Femur (tissue), 1 donor: Measurements from ENCODE around the gene SUV39H2.
"Not testable (repeated sequence)": the region's sequence is repeated elsewhere in the genome, so short reads cannot be mapped to it uniquely, and the experiment has no call there.

Experiments used
- DNase-seq: peaks from one replicate; pipeline ENCODE4 v3.0.0-alpha.2; 2017

Gene SUV39H2, protein sequence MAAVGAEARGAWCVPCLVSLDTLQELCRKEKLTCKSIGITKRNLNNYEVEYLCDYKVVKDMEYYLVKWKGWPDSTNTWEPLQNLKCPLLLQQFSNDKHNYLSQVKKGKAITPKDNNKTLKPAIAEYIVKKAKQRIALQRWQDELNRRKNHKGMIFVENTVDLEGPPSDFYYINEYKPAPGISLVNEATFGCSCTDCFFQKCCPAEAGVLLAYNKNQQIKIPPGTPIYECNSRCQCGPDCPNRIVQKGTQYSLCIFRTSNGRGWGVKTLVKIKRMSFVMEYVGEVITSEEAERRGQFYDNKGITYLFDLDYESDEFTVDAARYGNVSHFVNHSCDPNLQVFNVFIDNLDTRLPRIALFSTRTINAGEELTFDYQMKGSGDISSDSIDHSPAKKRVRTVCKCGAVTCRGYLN

DNA sequence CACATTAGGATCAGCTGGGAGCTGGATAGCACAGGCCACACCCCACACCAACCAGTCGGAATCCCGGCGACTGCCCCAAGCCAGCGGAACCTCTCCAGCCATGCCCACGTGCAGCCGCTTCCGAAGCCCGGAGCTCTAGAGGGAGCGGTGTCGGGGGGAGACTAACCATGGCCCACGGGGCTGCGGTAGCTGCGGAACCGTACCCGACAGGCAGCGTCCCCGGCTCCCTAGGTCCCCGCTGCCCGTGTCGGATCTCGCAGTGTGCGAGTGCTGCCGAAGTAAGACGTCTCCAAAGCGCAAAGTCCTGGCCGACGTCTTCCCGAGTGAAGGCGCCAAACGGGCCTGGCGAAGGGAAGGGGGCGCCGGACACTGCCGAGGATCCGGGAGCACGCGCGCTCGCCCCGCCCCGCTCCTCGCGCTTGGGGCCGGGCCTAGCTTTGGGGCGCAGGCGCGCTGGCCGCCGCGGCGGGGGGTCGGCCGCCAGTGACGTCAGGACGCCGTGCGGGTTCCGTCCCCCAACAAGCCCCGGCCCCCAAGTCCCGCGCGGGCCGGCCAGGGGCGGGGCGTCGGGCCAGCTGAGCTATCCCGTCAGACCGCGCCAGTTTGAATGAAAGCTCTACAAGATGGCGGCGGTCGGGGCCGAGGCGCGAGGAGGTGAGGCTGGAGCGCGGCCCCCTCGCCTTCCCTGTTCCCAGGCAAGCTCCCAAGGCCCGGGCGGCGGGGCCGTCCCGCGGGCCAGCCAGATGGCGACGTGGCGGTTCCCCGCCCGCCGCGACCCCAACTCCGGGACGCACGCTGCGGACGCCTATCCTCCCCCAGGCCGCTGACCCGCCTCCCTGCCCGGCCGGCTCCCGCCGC is at the start of gene SUV39H2:
Gene SUV39H2, plus strand, starts transcription at position 601 of the 858 bp plus-strand sequence. Its CDS starts 23 bp downstream, at position 624.
- DNase-seq = peak; percentile 98

GRCh38 chr10:14833106-14833505 is 45.6 kb upstream of the SUV39H2 start:
- no peak for DNase-seq

- DNase-seq = no peak
Measured at GRCh38 chr10:14836208-14836607, 42.5 kb upstream of the SUV39H2 start.

DNA sequence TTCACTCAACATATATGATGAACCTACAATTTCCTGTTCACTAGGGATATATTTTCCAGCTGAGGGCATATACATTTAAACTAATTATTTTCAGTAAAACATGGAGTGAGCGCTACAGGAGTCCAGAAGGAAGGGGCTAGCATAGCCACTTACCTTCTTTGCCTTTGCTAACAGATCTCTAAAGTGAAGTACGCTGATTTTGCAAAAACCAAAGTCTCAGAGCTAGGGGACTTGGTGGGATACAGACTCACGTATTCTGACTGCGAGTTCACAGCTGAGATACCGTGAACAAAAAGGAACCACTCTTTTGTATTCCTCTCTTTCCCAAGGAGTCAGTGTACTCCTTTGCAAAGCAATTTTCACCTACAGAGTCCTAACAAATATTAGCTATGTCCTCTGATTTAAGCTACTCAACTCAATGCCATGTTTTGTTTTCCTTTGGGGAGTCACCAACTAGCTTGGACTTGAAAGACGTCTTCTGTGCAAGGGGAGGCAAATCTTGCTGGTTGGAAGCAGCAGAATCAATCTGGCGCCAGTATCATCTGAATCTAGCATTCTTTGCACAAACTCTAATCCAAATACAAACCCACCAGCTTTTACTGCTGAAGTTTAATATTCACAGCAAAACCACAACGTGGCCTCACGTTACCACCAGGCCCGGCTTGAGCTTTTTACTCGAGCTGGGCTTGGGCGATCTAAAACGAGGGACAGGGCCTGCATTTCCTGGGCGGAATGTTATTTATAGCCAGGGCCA is 41.5 kb upstream of the SUV39H2 start:
- no peak for DNase-seq

- DNase-seq = peak; percentile 100
Measured at GRCh38 chr10:14837757-14838581, 40.7 kb upstream of the SUV39H2 start, which contains the start of the genes CDNF, HSPA14 and MSANTD7. TSS of gene CDNF (minus strand) at chr10:14838037. CDS start at chr10:14837946, 91 bp downstream. TSS of gene HSPA14 (plus strand) at chr10:14838306. CDS start at chr10:14838403, 97 bp downstream. TSS of gene MSANTD7 (plus strand) at chr10:14838306. CDS start at chr10:14842285, 3,979 bp downstream.

- DNase-seq = peak; percentile 71
Measured at GRCh38 chr10:14838582-14839304, 39.9 kb upstream of the SUV39H2 start.

GRCh38 chr10:14839305-14839695 is 39.4 kb upstream of the SUV39H2 start:
- no peak for DNase-seq

GRCh38 chr10:14840178-14840577 is 38.5 kb upstream of the SUV39H2 start:
- no peak for DNase-seq

DNA sequence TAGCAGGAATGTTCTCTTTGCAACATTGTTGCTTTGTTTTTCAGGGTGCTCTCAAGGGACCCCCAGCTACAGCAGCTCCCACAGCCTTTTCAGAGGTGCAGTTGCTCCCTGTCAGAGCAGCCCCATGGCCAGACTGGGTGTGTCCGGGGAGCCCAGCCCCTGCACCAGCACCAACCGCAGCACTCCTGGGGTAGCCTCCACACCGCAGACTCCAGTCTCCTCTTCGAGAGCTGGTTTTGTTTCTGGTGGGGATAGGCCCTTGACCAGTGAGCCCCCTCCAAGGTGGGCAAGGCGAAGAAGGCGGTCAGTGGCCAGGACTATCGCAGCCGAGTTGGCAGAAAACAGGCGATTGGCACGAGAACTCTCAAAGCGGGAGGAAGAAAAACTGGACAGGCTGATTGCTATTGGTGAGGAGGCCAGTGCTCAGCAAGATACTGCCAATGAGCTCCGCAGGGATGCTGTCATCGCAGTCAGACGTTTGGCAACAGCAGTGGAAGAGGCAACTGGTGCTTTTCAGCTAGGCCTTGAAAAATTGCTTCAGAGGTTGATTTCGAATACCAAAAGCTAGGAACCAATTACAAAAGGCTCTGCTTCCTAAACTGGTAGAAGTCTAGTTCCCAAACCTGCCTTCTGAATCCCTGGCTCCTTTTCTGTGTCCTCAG is 35.2 kb upstream of the SUV39H2 start:
- no peak for DNase-seq

DNA sequence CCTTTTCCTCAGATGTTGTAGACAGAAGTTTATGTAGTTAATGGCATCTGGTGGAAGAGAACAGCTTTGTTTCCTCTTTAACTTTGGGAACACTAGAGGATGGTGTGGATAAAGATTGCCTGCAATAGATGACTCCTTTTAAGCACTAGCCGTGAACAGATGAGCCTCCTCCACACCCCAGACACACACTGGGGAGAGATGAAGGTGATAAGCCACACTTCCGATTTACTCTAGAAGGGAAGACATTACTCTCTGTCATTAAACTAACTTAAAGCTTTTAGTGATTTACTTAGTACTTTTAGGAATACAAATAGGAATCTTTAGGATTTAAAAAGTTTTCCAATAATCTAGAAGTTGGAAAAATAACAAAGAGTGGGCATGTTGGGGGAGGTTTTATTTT is 33.7 kb upstream of the SUV39H2 start:
- no peak for DNase-seq

GRCh38 chr10:14852236-14852635 is 26.4 kb upstream of the SUV39H2 start:
- no peak for DNase-seq

GRCh38 chr10:14855453-14855852 is 23.2 kb upstream of the SUV39H2 start:
- no peak for DNase-seq

DNA sequence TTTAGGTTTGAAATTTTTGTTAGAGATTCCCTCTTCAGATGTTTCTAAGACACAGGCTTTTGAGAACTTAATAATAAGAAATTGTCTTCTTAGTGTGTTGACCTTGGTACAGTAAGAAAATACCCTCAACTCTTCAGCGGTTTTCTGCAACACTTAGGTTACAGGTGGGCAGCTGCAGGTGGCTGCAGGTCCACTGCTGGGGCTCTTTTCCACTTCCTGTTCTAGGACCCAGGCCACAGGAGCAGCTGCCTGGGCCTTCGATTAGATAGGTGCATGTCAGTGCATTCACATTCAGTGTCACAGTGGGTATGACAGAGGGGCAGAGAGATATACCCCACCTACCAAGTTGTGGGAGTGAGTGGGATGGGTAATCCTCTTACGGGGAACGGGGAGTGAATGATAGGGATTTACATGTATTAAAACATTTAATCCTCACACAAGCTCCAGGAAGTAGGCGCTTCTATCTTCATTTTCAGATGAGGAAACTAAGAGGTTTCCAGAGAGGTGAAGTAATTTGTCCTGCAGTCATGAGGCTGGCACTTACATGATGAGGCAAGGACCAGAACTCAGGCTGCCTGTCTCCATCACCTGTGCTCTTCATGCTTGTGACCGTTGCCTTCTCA is 20.2 kb upstream of the SUV39H2 start:
- DNase-seq = no peak

- DNase-seq = no peak
Measured at GRCh38 chr10:14859043-14859442, 19.6 kb upstream of the SUV39H2 start.

- DNase-seq = no peak
Measured at GRCh38 chr10:14859775-14860174, 18.9 kb upstream of the SUV39H2 start.

- DNase-seq = no peak
Measured at GRCh38 chr10:14860791-14861190, 17.9 kb upstream of the SUV39H2 start.

GRCh38 chr10:14864466-14864865 is 14.2 kb upstream of the SUV39H2 start:
- DNase-seq = not testable (repeated sequence)

DNA sequence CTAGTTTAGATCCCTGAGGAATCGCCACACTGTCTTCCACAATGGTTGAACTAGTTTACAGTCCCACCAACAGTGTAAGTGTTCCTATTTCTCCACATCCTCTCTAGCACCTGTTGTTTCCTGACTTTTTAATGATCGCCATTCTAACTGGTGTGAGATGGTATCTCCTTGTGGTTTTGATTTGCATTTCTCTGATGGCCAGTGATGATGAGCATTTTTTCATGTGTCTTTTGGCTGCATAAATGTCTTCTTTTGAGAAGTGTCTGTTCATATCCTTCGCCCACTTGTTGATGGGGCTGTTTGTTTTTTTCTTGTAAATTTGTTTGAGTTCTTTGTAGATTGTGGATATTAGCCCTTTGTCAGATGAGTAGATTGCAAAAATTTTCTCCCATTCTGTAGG is 13.8 kb upstream of the SUV39H2 start:
- not testable (repeated sequence) for DNase-seq

GRCh38 chr10:14873090-14873760 is 5.4 kb upstream of the SUV39H2 start:
- no peak for DNase-seq
